GM19455 (cell line): ENCODE results near the gene RNPEPL1.

Experiments
- ATAC-seq: cut with Tn5 transposase; IDR thresholded peaks from one replicate; pipeline ENCODE4 v1.9.1; 2021; ENCODE audit not compliant: unreplicated experiment

RNPEPL1 gene

GRCh38 chr2:240564561-240565332 lies 3.5 kb upstream of the RNPEPL1 start:
- ATAC-seq = no peak

GRCh38 chr2:240565333-240566202 lies 2.7 kb upstream of the RNPEPL1 start:
- ATAC-seq = peak; percentile 37

- ATAC-seq = peak; percentile 46
Measured at GRCh38 chr2:240566203-240567136, 1.8 kb upstream of the RNPEPL1 start.

- ATAC-seq = no peak
Measured at GRCh38 chr2:240567137-240567871, 980 bp upstream of the RNPEPL1 start.

GRCh38 chr2:240568678-240569522 lies 616 bp downstream of the RNPEPL1 start:
- ATAC-seq = no peak

GRCh38 chr2:240569523-240569997 lies 1.3 kb downstream of the RNPEPL1 start:
- no peak for ATAC-seq

DNA sequence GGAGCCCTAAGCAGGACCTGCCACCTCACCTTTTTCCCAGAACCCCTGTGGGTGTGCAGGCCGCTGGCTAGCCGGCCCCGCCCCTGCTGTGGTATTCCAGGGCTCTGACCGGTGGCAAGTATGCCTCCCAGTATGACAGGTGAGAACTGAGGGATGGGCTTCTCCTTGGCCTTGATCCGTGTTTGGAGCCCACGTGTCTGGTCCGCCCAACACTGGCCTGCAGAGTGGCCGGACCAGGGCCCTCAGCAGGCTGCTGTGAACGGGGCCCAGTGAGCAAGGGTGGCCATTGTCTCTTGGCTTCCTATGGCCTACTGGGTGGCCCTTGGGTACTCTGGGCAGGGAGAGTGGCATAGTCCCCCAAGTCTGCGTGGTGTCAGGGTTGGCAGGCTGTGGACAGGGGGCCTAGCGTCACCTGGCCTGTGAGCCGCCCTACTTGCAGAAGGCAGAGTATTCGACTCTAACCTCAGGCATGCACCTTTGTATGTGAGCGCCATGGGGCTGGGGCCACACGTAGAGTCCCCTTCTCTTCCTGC lies 1.8 kb downstream of the RNPEPL1 start:
- no peak for ATAC-seq

DNA sequence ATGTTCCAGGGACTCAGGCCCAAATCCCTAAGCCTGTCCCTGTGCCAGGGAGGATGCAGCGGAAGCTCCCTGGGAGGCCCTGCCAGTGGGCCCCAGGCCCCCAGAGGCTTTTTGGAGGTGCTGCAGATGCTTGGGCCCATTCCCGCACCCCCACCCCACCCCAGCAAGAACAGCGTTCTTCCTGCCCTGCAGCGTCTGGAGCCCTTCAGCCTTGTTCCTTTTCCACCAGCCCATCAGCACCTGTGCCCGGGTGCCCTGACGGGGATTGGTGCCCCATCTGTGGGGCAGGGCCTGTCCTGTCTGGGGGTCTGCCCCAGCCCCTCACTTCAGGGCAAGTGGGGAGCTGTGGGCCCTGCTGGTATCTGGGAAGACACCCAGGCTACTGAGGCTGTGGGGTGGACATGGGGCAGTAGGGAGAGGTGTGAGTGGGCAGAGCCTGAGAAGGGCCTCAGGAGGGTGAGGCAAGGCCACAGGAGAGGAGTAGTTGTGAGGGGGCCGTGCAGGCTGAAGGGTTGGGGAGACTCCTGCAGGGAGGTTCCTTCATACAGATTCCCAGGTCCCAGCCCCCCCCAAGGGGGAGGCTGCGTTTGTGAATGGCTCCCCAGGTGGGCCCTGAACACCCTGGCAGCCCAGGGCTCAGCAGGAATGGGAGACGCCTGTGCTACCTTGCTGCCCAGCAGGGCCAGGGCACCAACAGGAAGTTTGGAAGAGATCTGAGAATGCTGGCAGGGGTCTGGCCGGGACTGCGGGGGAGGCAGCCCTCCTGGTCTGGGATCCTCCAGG lies 2.4 kb downstream of the RNPEPL1 start:
- no peak for ATAC-seq

GRCh38 chr2:240571314-240571973 lies 3.2 kb downstream of the RNPEPL1 start:
- no peak for ATAC-seq

DNA sequence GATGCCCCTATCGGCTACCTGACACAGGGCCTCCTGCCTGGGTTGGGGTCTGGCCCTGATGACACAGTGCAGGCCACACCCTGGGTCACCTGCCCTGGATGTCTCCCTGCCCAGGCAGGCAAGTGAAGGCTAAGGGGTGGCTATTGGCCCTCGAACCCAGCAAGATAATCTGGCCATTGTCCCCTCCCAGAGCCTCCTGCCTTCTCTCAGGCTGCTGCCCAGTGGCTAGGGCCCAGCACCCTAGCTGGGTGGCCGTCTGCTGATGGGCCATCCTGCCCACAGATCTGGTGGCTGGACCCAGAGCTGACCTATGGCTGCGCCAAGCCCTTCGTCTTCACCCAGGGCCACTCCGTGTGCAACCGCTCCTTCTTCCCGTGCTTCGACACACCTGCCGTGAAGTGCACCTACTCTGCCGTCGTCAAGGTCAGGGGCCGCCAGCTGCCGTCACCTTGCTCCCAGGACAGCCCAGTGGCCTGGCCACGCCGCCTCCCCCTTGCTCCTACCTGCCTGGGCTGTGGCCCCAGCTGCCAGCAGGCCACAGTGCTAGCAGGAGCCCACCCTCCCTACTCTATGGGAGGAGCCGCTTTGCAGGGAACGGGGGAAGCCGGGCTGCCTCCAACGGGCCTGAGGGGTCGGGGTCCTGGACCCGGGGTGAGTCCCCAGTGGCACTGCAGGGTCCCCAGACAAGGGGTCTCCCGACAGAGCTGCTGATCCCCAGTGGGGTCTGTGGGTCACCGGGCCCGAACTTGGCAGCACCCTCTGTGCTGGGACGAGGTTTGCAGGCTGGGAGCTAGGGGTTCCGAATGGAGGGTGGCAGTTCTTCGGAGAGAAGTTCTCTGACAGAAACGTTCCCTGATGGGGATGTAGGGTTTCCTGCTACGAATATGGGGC lies 4.1 kb downstream of the RNPEPL1 start:
- ATAC-seq = no peak

DNA sequence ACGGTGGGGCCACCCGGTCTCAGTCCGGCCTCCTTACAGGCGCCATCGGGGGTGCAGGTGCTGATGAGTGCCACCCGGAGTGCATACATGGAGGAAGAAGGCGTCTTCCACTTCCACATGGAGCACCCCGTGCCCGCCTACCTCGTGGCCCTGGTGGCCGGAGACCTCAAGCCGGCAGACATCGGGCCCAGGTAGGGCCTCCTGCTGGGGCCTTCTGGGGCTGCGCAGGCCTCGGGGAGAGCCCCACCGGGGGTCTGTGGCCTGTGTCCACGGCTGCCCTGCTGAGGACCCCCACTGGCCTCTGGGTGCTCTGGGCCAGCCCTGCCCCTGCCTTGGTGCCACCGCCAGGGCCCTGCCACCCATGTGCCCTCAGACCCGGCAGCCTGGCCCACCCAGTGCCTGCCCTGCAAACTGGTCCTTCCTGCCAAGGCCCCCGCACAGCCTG lies 4.8 kb downstream of the RNPEPL1 start:
- ATAC-seq = no peak

GRCh38 chr2:240573516-240574385 lies 5.5 kb downstream of the RNPEPL1 start:
- ATAC-seq = no peak

GRCh38 chr2:240574386-240575100 lies 6.3 kb downstream of the RNPEPL1 start:
- no peak for ATAC-seq

- ATAC-seq = no peak
Measured at GRCh38 chr2:240575101-240575965, 7.0 kb downstream of the RNPEPL1 start.
